K562 (cell line): ENCODE measurements around the gene PSRC1. TPM values are rescaled to one million over a fixed set of nuclear protein-coding genes. Genes with fewer than 3 reads are reported as not detected.
A peak's percentile ranks its signal among the peaks of the same experiment; 100 is the strongest.

Experiments used
- AFF1 ChIP-seq, 2 experiments: fragments of 450-650 bp; IDR thresholded peaks; 2 replicates each; pipeline ENCODE4 v1.6.1; 2018; ENCODE audit warnings: mild to moderate bottlenecking in 2 of 2, low read depth in 1 of 2; ENCODE audit not compliant: partially characterized antibody in 2 of 2
- ATF1 ChIP-seq, 2 experiments: fragments of 450-650 bp in 1 of 2; IDR thresholded peaks; 2 replicates each; pipeline ENCODE4 v1.6.1; 2016; ENCODE audit warnings: missing compliant biosample characterization in 1 of 2, missing genetic modification characterization in 1 of 2
- HNRNPLL ChIP-seq: fragments of 200-400 bp; formaldehyde crosslinking; IDR thresholded peaks from 2 replicates; pipeline ENCODE4 v1.6.1; 2017; ENCODE audit warnings: low read length, low read depth, mild to moderate bottlenecking; ENCODE audit not compliant: poor library complexity, severe bottlenecking
- MAFG ChIP-seq: fragments of 450-650 bp; conservative IDR thresholded peaks from 2 replicates; pipeline ENCODE4 v1.6.1; 2016; ENCODE audit warnings: missing genetic modification characterization, missing compliant biosample characterization
- PHF8 ChIP-seq: fragments of 200-600 bp; sonication (generic); IDR thresholded peaks from 2 replicates; pipeline ENCODE4 v1.6.1; 2012; ENCODE audit warnings: mixed run types, mild to moderate bottlenecking, inconsistent platforms, low read length, moderate library complexity, borderline replicate concordance
- POLR3G ChIP-seq: IDR thresholded peaks from 2 replicates; pipeline ENCODE4 v1.6.1; 2011; ENCODE audit not compliant: insufficient read length, insufficient replicate concordance; ENCODE audit errors: extremely low read depth
- RBM22 ChIP-seq: fragments of 200-400 bp; formaldehyde crosslinking; IDR thresholded peaks from 2 replicates; pipeline ENCODE4 v1.6.1; 2018; ENCODE audit warnings: low read length, low read depth; ENCODE audit not compliant: poor library complexity, severe bottlenecking
- RCOR1 ChIP-seq, 2 experiments: IDR thresholded peaks; 2 replicates each; pipeline ENCODE4 v1.6.1; 2012; ENCODE audit warnings: low read depth in 2 of 2, low read length in 2 of 2, borderline replicate concordance in 1 of 2, improper control_type of control experiment in 1 of 2
- SFPQ ChIP-seq: fragments of 200-400 bp; formaldehyde crosslinking; IDR thresholded peaks from 2 replicates; pipeline ENCODE4 v1.6.1; 2017; ENCODE audit warnings: mild to moderate bottlenecking, low read depth, low read length, moderate library complexity
- TSHZ1 ChIP-seq: fragments of 250-450 bp; sonication (Bioruptor Pico); IDR thresholded peaks from 2 replicates; pipeline ENCODE4 v1.4.0; 2020; ENCODE audit warnings: mild to moderate bottlenecking, moderate library complexity
- ZBTB34 ChIP-seq: fragments of 250-450 bp; sonication (Bioruptor Pico); IDR thresholded peaks from 2 replicates; pipeline ENCODE4 v1.8.0; 2021; ENCODE audit warnings: mild to moderate bottlenecking, moderate library complexity
- ZNF347 ChIP-seq: fragments of 450-650 bp; formaldehyde crosslinking; IDR thresholded peaks from 2 replicates; pipeline ENCODE4 v1.4.0; 2020; ENCODE audit warnings: low read depth, mild to moderate bottlenecking, moderate library complexity
- ZNF589 ChIP-seq: fragments of 200-800 bp; sonication (Bioruptor generic); IDR thresholded peaks from 2 replicates; pipeline ENCODE4 v1.6.1; 2016; ENCODE audit warnings: low read depth, missing genetic modification characterization, missing compliant biosample characterization
- ZNF764 ChIP-seq: fragments of 250-450 bp; sonication (Bioruptor Pico); IDR thresholded peaks from 2 replicates; pipeline ENCODE4 v1.4.0; 2020; ENCODE audit warnings: low read depth, mild to moderate bottlenecking, moderate library complexity
- polyA plus RNA-seq, 8 experiments: library from polyadenylated mRNA; depleted of rRNA in 4 of 8; stranded (reverse) in 5 of 8; unstranded in 3 of 8; fragments of >200 nt; fragmentation: Nextera tagmentation in 2 of 8; fragmentation: Illumina TruSeq in 1 of 8; extraction: Ambion mirVana in 2 of 8; extraction: Trizol in 1 of 8; gene quantifications; 2 replicates each; pipeline versions ENCODE4 v1.2.1 to v1.2.3, GENCODE V29; 2011 to 2014; ENCODE audit warnings: inconsistent platforms in 1 of 8, missing spikeins in 1 of 8
- total RNA-seq, 7 experiments: library from RNA; depleted of rRNA in 6 of 7; stranded (reverse); fragments of >200 nt in 6 of 7; fragmentation: Illumina TruSeq in 2 of 7; extraction: Trizol in 2 of 7; gene quantifications; 2 replicates each; pipeline versions ENCODE4 v1.2.1 to v1.2.3, GENCODE V29; 2011 to 2021; ENCODE audit warnings: low replicate concordance in 1 of 7

The PSRC1 gene
- total and polyA plus RNA-seq, 9 of the 15 experiments (the other 6 are each of a cell fraction or from before 2014, with no cell fraction given), result 6.5 to 65.2 (median 39.3) TPM

GRCh38 chr1:109249654-109250401 is 33.1 kb downstream of the PSRC1 start (continued):
- TF ChIP-seq ZBTB34 (CRISPR knock-in tag) (no peak), TSHZ1 (no peak), MAFG (tag) (no peak), POLR3G (no peak), PHF8 (peak; percentile 46; the same call in 1 of the 2 replicates), HNRNPLL (no peak), ZNF589 (no peak), SFPQ (no peak), RCOR1 (IDR thresholded peaks at IDR 0.05; ENCODE audit: borderline replicate concordance in 1 of 2, low read depth in 2 of 2, low read length in 2 of 2) (no peak), ATF1 (CRISPR knock-in tag; IDR thresholded peaks at IDR 0.05) (no peak), ATF1 (tag; IDR thresholded peaks at IDR 0.05) (no peak), ZNF347 (CRISPR knock-in tag) (no peak), AFF1 (IDR thresholded peaks at IDR 0.05; ENCODE audit: low read depth in 1 of 2, partially characterized antibody in 2 of 2) (no peak), ZNF764 (CRISPR knock-in tag) (no peak), RBM22 (no peak)
